ENCODE measurements around the gene OR2V1.
"Not testable (repeated sequence)": the region's sequence is repeated elsewhere in the genome, so short reads cannot be mapped to it uniquely, and the experiment has no call there.

Gene OR2V1

GRCh38 chr5:181101930-181102674, 28.9 kb downstream of the OR2V1 start:
- DNase-seq (ENCODE audit: low read depth, low spot score) = not testable (repeated sequence)

DNA sequence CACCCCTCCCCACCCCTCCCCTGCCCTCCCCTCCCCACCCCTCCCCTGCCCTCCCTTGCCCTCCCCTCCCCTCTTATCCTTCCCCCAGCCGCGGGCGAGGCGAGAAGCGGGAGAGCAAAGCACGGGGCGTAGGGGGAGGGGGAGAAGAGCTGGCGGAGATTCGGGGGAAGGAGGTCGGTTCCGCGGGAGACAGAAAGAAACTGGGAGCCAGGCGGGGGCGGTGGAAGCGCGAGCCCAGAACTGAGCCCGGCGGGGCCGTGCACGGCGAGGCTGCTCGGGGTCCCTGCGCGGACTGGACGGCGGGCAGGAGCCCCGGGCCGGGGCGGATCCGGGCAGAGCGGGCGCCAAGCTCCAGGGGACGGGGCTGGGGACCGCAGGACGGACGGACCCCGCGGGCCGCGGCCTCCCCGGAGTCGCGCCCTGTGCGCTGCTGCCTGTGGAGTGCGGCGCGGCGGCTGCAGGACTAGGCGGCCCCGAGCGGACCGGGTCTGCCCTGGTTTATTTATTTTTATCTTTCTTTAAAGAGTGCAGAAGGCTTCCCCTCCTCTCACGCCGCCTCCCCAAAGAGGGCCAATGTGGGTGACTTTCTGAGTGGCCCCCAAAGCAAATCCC, 29.8 kb downstream of the OR2V1 start:
- not testable (repeated sequence) for DNase-seq (ENCODE audit: low read depth, low spot score)

- DNase-seq (ENCODE audit: low read depth, low spot score) = no peak
These were observed 30.7 kb downstream of the OR2V1 start for GRCh38 chr5:181100121-181100875.

DNA sequence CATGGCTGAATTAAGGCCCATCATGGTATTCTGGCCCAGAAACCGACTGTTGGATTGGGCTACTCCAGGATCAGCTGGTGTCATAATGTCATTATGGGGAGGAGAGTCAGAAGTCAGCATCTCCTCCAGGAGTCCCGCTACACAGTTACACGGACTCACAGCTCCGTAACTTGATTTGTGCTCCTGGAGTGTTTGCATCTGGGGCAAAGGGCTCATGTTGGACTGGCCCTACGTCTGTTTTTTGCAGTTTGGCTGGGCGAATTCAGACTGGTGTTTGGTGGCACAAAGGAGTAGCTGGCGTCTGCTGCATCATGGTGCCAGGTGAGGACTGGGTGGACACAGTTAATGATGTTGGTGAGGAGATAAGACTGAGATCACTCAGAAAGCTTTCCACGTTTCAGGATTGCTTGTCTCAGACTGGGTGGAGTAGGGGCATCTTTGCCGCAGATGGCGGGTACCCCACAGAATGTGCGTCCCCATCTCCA, 31.3 kb downstream of the OR2V1 start:
- DNase-seq (ENCODE audit: low read depth, low spot score) = no peak

DNA sequence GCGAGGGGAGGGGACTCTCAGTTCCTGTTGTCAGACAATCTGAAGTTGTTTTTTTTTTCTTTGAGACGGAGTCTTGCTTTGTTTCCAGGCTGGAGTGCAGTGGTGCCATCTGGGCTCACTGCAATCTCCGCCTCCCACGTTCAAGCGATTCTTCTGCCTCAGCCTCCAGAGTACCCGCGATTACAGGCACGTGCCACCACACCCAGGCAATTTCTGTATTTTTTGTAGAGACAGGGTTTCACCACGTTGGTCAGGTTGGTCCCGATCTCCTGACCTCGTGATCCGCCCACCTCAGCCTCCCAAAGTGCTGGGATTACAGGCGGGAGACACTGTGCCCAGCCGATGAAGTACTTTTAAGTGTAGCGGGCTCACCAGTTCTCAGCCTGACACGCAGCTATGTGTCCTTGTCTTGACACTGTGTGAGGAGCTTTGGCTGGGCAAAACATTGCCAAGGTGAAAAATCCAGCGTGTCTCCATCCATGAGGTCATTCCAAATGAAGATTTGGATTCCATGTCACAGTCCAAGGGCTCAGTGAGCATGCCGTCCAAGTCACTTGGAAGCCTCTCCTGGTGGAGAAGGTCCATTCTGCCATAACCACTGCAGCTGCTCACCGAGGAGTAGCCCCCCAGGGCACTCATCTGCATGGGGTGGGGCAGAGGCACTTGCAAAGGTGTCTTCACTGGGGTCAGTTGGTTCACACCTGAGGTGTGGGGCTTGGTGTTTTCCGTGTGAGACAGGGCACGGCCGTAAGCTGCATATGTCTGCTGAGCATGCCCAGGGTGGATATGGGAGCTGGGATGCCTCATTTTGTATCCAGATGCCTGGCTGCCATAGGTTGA, 32.0 kb downstream of the OR2V1 start:
- no peak for DNase-seq (ENCODE audit: low read depth, low spot score)

GRCh38 chr5:181097759-181098491, 33.0 kb downstream of the OR2V1 start:
- not testable (repeated sequence) for DNase-seq (ENCODE audit: low read depth, low spot score)

DNA sequence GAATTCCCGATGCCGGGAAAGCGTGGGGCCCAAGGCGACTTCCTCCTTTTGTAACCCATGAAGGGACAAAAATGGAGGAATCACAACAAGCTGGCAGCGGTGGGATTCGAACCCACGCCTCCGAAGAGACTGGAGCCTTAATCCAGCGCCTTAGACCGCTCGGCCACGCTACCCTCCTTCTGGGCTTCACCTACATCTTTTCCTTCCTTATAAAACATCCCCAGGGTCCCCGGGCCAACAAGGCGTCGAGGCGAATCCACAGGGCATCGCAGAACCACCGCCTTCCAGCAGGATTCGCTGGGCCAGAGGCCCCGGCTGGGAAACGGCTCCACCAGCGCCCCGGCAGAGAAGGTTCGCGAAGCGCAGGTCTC, 33.6 kb downstream of the OR2V1 start:
- DNase-seq (ENCODE audit: low read depth, low spot score) = not testable (repeated sequence)

DNA sequence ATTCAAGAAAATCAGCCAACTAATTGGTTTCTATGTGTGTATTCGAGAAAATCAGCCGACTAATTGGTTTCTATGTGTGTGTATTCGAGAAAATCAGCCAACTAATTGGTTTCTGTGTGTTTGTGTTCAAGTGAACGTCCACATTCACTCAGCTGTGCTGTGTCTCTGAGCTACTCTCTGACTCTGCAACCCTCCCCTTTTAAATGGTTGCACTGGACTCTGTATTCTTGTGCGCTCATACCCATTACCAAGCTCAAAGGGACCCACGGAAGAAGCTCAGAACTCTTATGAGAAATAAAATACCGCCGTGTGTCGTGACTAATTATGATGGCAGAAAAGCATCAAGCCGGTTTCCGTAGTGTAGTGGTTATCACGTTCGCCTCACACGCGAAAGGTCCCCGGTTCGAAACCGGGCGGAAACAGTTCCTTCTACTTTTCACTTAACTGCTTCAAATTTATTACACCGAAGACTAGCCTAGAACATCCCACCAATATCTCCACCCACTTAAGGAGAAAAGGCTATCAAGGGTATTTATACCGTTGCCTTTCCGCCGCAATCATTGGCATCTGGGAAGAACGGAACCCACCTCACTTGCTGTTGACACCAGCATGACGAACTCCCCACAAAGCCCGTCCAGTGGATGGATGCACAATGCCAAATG, 34.1 kb downstream of the OR2V1 start:
- not testable (repeated sequence) for DNase-seq (ENCODE audit: low read depth, low spot score)

GRCh38 chr5:181095162-181095561, 35.8 kb downstream of the OR2V1 start:
- DNase-seq (ENCODE audit: low read depth, low spot score) = not testable (repeated sequence)

- DNase-seq (ENCODE audit: low read depth, low spot score) = no peak
These were observed 38.5 kb downstream of the OR2V1 start for GRCh38 chr5:181092428-181092827.

GRCh38 chr5:181088289-181088688, 42.7 kb downstream of the OR2V1 start:
- no peak for DNase-seq (ENCODE audit: low read depth, low spot score)

DNA sequence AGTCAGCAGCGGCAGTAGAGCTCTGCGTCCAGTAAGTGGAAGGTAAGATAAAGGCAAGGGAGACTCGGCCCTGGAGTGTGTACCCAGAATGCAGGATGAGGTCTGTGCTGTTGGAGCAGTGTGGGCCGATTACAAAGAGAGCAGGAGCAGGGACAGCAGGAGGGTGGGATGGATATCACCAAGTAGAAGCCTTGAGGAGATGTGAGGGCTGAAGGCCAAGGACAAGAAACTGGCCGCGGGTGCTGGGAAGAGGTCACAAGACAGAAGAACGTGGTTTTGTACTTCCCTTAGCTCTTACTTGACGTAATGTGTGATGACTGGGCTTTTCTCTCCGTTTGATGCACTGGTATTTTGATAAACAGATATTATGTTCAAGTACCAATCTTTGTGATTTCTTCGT, 43.7 kb downstream of the OR2V1 start:
- DNase-seq (ENCODE audit: low read depth, low spot score) = no peak

- no peak for DNase-seq (ENCODE audit: low read depth, low spot score)
These were observed 44.1 kb downstream of the OR2V1 start for GRCh38 chr5:181086884-181087205.

- no peak for DNase-seq (ENCODE audit: low read depth, low spot score)
These were observed 44.7 kb downstream of the OR2V1 start for GRCh38 chr5:181086026-181086883.

GRCh38 chr5:181084621-181085195, 46.3 kb downstream of the OR2V1 start:
- DNase-seq (ENCODE audit: low read depth, low spot score) = no peak

GRCh38 chr5:181081989-181082388, 49.0 kb downstream of the OR2V1 start:
- DNase-seq (ENCODE audit: low read depth, low spot score) = no peak

DNA sequence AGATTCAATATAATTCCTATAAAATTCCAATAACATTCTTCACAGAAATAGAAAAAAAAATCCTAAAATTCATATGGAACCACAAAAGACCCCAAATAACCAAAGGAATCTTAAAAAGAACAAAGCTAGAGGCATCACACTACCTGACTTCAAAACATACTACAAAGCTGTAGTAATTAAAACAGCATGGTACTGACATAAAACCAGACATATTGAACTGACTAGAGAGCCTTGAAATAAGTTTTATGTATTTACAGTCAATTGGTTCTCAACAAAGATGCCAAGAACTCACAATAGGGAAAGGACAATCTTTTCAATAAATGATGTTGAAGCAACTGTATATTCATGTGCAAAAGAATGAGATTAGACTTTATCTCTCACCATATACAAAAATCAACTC, 54.0 kb downstream of the OR2V1 start:
- DNase-seq (ENCODE audit: low read depth, low spot score) = no peak

Measured in smooth muscle cell of the brain vasculature (primary cell).